ENCODE measurements around the gene STAG2. TPM values are rescaled to one million over a fixed set of nuclear protein-coding genes. Genes with fewer than 3 reads are reported as not detected.
"Not testable (repeated sequence)": the region's sequence is repeated elsewhere in the genome, so short reads cannot be mapped to it uniquely, and the experiment has no call there.

The STAG2 gene
- polyA plus RNA-seq (2012; ENCODE audit: low read depth, missing spikeins) = 25.3 TPM

DNA sequence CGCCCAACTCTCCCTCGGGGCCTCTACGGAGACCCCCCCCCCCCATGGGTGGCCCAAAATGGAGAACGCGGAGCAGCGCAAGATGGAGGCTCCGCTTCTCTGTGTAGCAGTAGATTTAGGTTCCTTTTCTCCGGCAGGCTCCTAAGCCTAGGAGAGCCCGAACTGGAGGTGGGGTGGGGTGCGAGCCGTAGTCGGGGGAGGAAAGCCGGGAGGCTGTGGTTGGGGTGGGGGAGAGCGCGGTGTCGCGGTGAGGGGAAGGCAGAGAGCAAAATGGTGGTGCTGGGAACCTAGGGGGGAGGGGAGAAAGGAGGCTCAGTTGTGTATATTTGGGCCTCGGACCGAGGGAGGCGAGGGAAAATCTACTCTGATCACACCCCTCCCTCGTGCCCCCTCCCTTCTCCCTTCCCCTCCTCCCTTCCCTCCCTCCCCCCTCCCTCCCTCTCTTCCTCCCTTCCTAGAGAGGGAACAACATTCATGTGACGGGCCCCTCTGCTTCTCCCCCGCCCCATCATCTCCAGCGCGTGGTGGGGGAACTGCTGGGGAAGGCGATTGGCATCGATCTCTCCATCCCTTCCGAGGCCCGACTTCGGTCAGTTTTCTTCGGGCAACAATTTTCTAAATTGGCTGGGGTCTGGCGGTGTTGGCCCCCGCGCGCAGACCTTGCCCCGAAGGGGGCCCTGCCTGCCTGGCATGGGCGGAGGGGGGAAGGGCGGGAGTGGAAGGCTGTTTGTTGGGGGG is at the start of gene STAG2:
TSS of gene STAG2 (plus strand) at position 439 of the 738 bp plus-strand sequence. CDS start 60,922 bp downstream, outside the sequence.
- peak; percentile 8; the same call in 1 of the 2 replicates for TF ChIP-seq POLR2A (IDR thresholded peaks at IDR 0.05; ENCODE audit: low read depth, low read length)
- TF ChIP-seq PAX5 (IDR thresholded peaks at IDR 0.05; ENCODE audit: insufficient read depth, low read length, severe bottlenecking) = no peak
- TF ChIP-seq TAF1 (IDR thresholded peaks at IDR 0.05; ENCODE audit: low read depth, low read length) = peak; percentile 3; the same call in 1 of the 2 replicates
- FAIRE-seq = peak; percentile 87

GRCh38 chrX:123917069-123917468 is 44.4 kb upstream of the STAG2 start:
- TF ChIP-seq POU2F2 (IDR thresholded peaks at IDR 0.05; ENCODE audit: low read depth, low read length) = no peak
- TF ChIP-seq POLR2A (IDR thresholded peaks at IDR 0.05; ENCODE audit: low read depth, low read length) = no peak
- no peak for TF ChIP-seq SPI1 (IDR thresholded peaks at IDR 0.05; ENCODE audit: low read depth, low read length)
- no peak for TF ChIP-seq TAF1 (IDR thresholded peaks at IDR 0.05; ENCODE audit: low read depth, low read length)
- no peak for TF ChIP-seq POLR2AphosphoS5 (IDR thresholded peaks at IDR 0.05; ENCODE audit: low read depth, low read length)
- no peak for TF ChIP-seq PAX5 (IDR thresholded peaks at IDR 0.05; ENCODE audit: insufficient read depth, low read length, severe bottlenecking)
- no peak for DNase-seq (ENCODE audit: insufficient read length, low spot score)
- no peak for FAIRE-seq

More for the DNA sequence above, at the start of gene STAG2:
- no peak for DNase-seq (ENCODE audit: insufficient read length, low spot score)

DNA sequence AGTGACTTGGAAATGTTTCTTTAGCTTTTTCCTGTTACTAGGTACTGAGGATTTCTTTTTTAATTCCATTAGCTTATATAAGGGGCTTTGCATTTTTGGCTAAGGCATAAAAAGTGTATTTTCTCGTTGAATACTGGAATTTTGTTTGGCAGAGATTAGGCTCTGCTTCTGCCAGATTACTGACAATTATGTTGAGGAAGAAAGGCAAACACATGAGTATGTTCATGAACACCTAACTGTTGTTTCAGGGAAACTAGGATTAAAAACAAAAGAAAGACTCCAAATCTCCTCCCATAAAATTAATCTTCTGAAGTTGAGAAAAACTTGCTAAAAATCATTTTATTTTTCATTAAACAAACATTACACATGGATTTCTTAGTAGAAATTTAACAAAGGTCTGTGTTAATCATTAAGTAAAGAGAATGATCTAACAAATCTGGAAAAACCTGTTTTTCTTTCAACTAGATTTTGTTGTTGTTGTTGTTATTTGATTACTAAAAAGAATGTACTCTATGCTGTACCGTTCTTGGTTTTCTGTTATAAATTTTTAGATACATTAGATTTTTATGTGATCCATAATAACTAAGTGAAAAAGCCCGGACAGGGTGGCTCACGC is 43.3 kb upstream of the STAG2 start:
- TF ChIP-seq PAX5 (IDR thresholded peaks at IDR 0.05; ENCODE audit: insufficient read depth, low read length, severe bottlenecking) (no peak), POU2F2 (IDR thresholded peaks at IDR 0.05; ENCODE audit: low read depth, low read length) (no peak), TAF1 (IDR thresholded peaks at IDR 0.05; ENCODE audit: low read depth, low read length) (no peak), SPI1 (IDR thresholded peaks at IDR 0.05; ENCODE audit: low read depth, low read length) (no peak), POLR2A (IDR thresholded peaks at IDR 0.05; ENCODE audit: low read depth, low read length) (no peak), POLR2AphosphoS5 (IDR thresholded peaks at IDR 0.05; ENCODE audit: low read depth, low read length) (no peak)
- DNase-seq (ENCODE audit: insufficient read length, low spot score) (no peak), FAIRE-seq (no peak)

DNA sequence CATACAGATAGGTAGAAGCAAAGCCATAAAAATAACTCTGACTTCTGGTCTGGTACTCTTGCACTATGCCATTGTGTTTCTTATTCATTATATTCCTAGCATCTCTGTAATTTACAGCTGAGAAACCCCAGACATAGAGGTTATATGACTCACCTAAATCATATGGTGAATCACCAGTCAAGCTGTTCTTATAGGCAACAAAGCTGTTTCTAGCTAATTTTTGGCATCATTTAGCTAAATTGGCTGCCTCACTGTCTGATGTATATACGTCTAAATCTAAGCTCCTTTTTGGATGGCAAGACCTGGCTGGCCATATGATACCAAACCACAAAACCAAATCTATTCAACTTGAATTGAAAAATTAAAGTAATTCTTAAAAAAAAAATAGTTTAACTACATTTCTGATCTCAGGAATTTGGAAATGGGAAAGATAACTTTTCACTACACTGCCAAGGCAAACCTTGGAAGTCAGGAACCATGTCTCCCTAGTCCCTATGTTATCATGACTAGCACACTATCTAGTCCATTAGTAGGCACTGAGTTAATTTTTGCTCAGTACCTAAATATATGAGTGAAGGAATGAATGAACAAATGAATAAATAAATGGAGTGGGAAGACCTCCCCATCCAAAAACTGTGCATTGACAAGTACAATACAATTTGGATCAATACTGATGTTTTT is 41.3 kb upstream of the STAG2 start:
- DNase-seq (ENCODE audit: insufficient read length, low spot score) = no peak
- no peak for FAIRE-seq
- TF ChIP-seq TAF1 (IDR thresholded peaks at IDR 0.05; ENCODE audit: low read depth, low read length) (no peak), PAX5 (IDR thresholded peaks at IDR 0.05; ENCODE audit: insufficient read depth, low read length, severe bottlenecking) (no peak), POLR2AphosphoS5 (IDR thresholded peaks at IDR 0.05; ENCODE audit: low read depth, low read length) (no peak), POLR2A (IDR thresholded peaks at IDR 0.05; ENCODE audit: low read depth, low read length) (no peak), POU2F2 (IDR thresholded peaks at IDR 0.05; ENCODE audit: low read depth, low read length) (no peak), SPI1 (IDR thresholded peaks at IDR 0.05; ENCODE audit: low read depth, low read length) (no peak)

- FAIRE-seq (no peak), DNase-seq (ENCODE audit: insufficient read length, low spot score) (no peak)
- no peak for TF ChIP-seq POU2F2 (IDR thresholded peaks at IDR 0.05; ENCODE audit: low read depth, low read length)
- TF ChIP-seq TAF1 (IDR thresholded peaks at IDR 0.05; ENCODE audit: low read depth, low read length) = no peak
- TF ChIP-seq SPI1 (IDR thresholded peaks at IDR 0.05; ENCODE audit: low read depth, low read length) = no peak
- TF ChIP-seq POLR2AphosphoS5 (IDR thresholded peaks at IDR 0.05; ENCODE audit: low read depth, low read length) = no peak
- no peak for TF ChIP-seq POLR2A (IDR thresholded peaks at IDR 0.05; ENCODE audit: low read depth, low read length)
- TF ChIP-seq PAX5 (IDR thresholded peaks at IDR 0.05; ENCODE audit: insufficient read depth, low read length, severe bottlenecking) = no peak
These were observed 38.3 kb upstream of the STAG2 start for GRCh38 chrX:123923211-123923610.

- no peak for TF ChIP-seq POU2F2 (IDR thresholded peaks at IDR 0.05; ENCODE audit: low read depth, low read length)
- no peak for TF ChIP-seq POLR2A (IDR thresholded peaks at IDR 0.05; ENCODE audit: low read depth, low read length)
- TF ChIP-seq SPI1 (IDR thresholded peaks at IDR 0.05; ENCODE audit: low read depth, low read length) = no peak
- no peak for TF ChIP-seq POLR2AphosphoS5 (IDR thresholded peaks at IDR 0.05; ENCODE audit: low read depth, low read length)
- TF ChIP-seq TAF1 (IDR thresholded peaks at IDR 0.05; ENCODE audit: low read depth, low read length) = no peak
- no peak for TF ChIP-seq PAX5 (IDR thresholded peaks at IDR 0.05; ENCODE audit: insufficient read depth, low read length, severe bottlenecking)
- FAIRE-seq (no peak), DNase-seq (ENCODE audit: insufficient read length, low spot score) (no peak)
These were observed 37.3 kb upstream of the STAG2 start for GRCh38 chrX:123924186-123924585.

GRCh38 chrX:123927845-123928244 is 33.7 kb upstream of the STAG2 start:
- TF ChIP-seq POU2F2 (IDR thresholded peaks at IDR 0.05; ENCODE audit: low read depth, low read length) (no peak), TAF1 (IDR thresholded peaks at IDR 0.05; ENCODE audit: low read depth, low read length) (no peak), POLR2AphosphoS5 (IDR thresholded peaks at IDR 0.05; ENCODE audit: low read depth, low read length) (no peak), PAX5 (IDR thresholded peaks at IDR 0.05; ENCODE audit: insufficient read depth, low read length, severe bottlenecking) (no peak), SPI1 (IDR thresholded peaks at IDR 0.05; ENCODE audit: low read depth, low read length) (no peak), POLR2A (IDR thresholded peaks at IDR 0.05; ENCODE audit: low read depth, low read length) (no peak)
- FAIRE-seq (no peak), DNase-seq (ENCODE audit: insufficient read length, low spot score) (no peak)

DNA sequence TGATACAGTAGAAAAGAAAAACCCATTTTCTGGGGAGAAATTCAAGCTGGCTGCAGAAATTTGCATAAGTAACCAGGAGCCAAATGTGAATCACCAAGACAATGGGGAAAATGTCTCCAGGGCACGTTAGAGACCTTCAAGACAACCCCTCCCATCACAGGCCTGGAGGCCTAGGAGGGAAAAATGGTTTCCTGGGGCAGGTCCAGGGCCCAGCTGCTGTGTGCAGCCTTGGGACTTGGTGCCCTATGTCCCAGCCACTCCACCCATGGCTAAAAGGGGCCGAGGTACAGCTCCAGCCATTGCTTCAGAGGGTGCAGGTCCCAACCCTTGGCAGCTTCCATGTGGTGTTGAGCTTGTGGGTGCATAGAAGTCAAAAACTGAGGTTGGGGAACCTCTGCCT is 29.5 kb upstream of the STAG2 start:
- not testable (repeated sequence) for DNase-seq (ENCODE audit: insufficient read length, low spot score); FAIRE-seq

DNA sequence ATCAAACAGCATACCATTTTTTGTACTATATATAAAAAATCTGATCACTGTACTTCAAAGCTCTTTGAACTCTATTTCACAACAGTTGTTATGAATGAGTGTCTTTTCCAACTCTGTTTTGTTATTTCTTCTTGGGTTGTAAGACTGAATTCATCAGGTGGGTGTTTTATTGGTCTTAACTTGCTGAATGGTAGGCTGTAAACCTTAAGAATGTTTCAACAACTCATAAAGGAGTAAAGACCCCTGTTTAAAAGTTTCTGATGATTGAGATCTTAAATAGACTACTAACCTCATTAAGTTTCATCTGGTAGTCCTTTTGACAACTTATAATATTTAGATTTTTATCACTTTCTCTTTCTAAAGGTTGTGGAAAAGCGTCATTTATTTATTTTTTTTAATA is 18.4 kb upstream of the STAG2 start:
- FAIRE-seq (no peak), DNase-seq (ENCODE audit: insufficient read length, low spot score) (no peak)
- TF ChIP-seq TAF1 (IDR thresholded peaks at IDR 0.05; ENCODE audit: low read depth, low read length) = no peak
- no peak for TF ChIP-seq POU2F2 (IDR thresholded peaks at IDR 0.05; ENCODE audit: low read depth, low read length)
- TF ChIP-seq POLR2A (IDR thresholded peaks at IDR 0.05; ENCODE audit: low read depth, low read length) = no peak
- TF ChIP-seq SPI1 (IDR thresholded peaks at IDR 0.05; ENCODE audit: low read depth, low read length) = no peak
- no peak for TF ChIP-seq POLR2AphosphoS5 (IDR thresholded peaks at IDR 0.05; ENCODE audit: low read depth, low read length)
- TF ChIP-seq PAX5 (IDR thresholded peaks at IDR 0.05; ENCODE audit: insufficient read depth, low read length, severe bottlenecking) = no peak

All from GM12891 (cell line).